ENCODE measurements around the gene C19orf85.

GRCh38 chr19:55502197-55502952 is 37.8 kb upstream of the C19orf85 start:
- TF ChIP-seq POLR2A (IDR thresholded peaks at IDR 0.05): no peak
- no peak for TF ChIP-seq CTCF (IDR thresholded peaks at IDR 0.05)

All from heart left ventricle (tissue), 13 donors.